T-cell (primary cell): ENCODE measurements around the gene SH3PXD2B. TPM values are rescaled to one million over a fixed set of nuclear protein-coding genes. Genes with fewer than 3 reads are reported as not detected.

ENCODE experiments used
- ATAC-seq, 4 experiments: fragments of 200-7000 bp in 3 of 4; fragments of 150-1000 bp in 1 of 4; cut with Tn5 transposase; replicated peaks in 1 of 4; 1 replicate in 3 of 4; 2 replicates in 1 of 4; pipeline ENCODE4 v1.10.0; 2021; ENCODE audit warnings: moderate library complexity in 3 of 4, mild to moderate bottlenecking in 2 of 4, moderate number of reproducible peaks in 1 of 4
- CTCF ChIA-PET, 2 donors: fragments of 300-600 bp; sonication (Branson Sonifier 250); formaldehyde crosslinking; loops; one replicate each; lab custom pipeline; 2022; ENCODE audit warnings: antibody characterized with exemption in 2 of 2; lab: Charles Lee
- POLR2A ChIA-PET, 2 donors: fragments of 300-600 bp; sonication (Branson Sonifier 250); formaldehyde crosslinking; loops; one replicate each; lab custom pipeline; 2022; ENCODE audit warnings: antibody characterized with exemption in 2 of 2; lab: Charles Lee
- DNase-seq, 35 experiments: peaks; one replicate each; pipeline versions ENCODE4 v3.0.0 to v3.0.0-alpha.2; 2013 to 2023
- H3K27ac ChIP-seq: one replicate; pipeline ENCODE4 v1.5.1; 2013; ENCODE audit warnings: low read length
- H3K27me3 ChIP-seq, 2 experiments: replicated peaks in 1 of 2; 1 replicate in 1 of 2; 2 replicates in 1 of 2; pipeline versions ENCODE4 v1.6.1 to v1.7.0; 2013; ENCODE audit warnings: low read length in 1 of 2, mixed read lengths in 1 of 2; ENCODE audit not compliant: control insufficient read depth in 2 of 2, insufficient read depth in 2 of 2; ENCODE audit errors: extremely low read depth in 1 of 2
- H3K36me3 ChIP-seq, 2 donors: 1 replicate in 1 of 2; 2 replicates in 1 of 2; pipeline versions ENCODE4 v1.6.1 to v1.7.0; 2013; ENCODE audit warnings: low read length in 1 of 2; ENCODE audit not compliant: control insufficient read depth in 2 of 2, insufficient read depth in 1 of 2; ENCODE audit errors: extremely low read depth in 1 of 2
- H3K4me1 ChIP-seq, 2 experiments: 1 replicate in 1 of 2; 2 replicates in 1 of 2; pipeline versions ENCODE4 v1.6.1 to v1.7.0; 2013; ENCODE audit warnings: low read length in 2 of 2, mixed read lengths in 1 of 2; ENCODE audit not compliant: insufficient read depth in 2 of 2, control insufficient read depth in 1 of 2; ENCODE audit errors: extremely low read depth in 1 of 2
- H3K4me3 ChIP-seq, 2 donors: 1 replicate in 1 of 2; 2 replicates in 1 of 2; pipeline versions ENCODE4 v1.5.1 to v1.7.0; 2013; ENCODE audit warnings: mild to moderate bottlenecking in 2 of 2, low read length in 1 of 2, moderate library complexity in 1 of 2; ENCODE audit not compliant: control insufficient read depth in 1 of 2; ENCODE audit errors: extremely low read depth in 1 of 2
- H3K9me3 ChIP-seq: 2 replicates; pipeline ENCODE4 v1.7.0; 2013
- H3K27ac Mint-ChIP-seq, 2 donors: one replicate each; pipeline ENCODE4 v1.8.0; 2020 to 2021; ENCODE audit warnings: mild to moderate bottlenecking in 2 of 2, mixed read lengths in 2 of 2
- H3K27me3 Mint-ChIP-seq, 2 donors: one replicate each; pipeline ENCODE4 v1.8.0; 2021 to 2022; ENCODE audit warnings: mixed read lengths in 2 of 2
- H3K36me3 Mint-ChIP-seq: one replicate; pipeline ENCODE4 v1.8.0; 2021; ENCODE audit warnings: mixed read lengths
- H3K4me1 Mint-ChIP-seq, 3 donors: one replicate each; pipeline ENCODE4 v1.8.0; 2020 to 2022; ENCODE audit warnings: mixed read lengths in 3 of 3, mild to moderate bottlenecking in 1 of 3
- H3K4me3 Mint-ChIP-seq, 3 donors: one replicate each; pipeline ENCODE4 v1.8.0; 2020 to 2022; ENCODE audit warnings: mild to moderate bottlenecking in 3 of 3, mixed read lengths in 3 of 3, moderate library complexity in 3 of 3
- H3K9me3 Mint-ChIP-seq, 3 donors: one replicate each; pipeline ENCODE4 v1.8.0; 2020 to 2022; ENCODE audit warnings: mixed read lengths in 3 of 3
- WGBS: methylation state at CpG from one replicate; pipeline ENCODE4 v1.1.5; 2013; ENCODE audit warnings: missing lambda C conversion rate; ENCODE audit not compliant: insufficient coverage; 5-methylcytosine and 5-hydroxymethylcytosine counted together
- total RNA-seq, 35 experiments: library from RNA in 6 of 35; stranded (reverse) in 6 of 35; fragments of 120-200 nt in 1 of 35; gene quantifications; one replicate each; pipeline versions ENCODE4 v1.2.1 to v1.2.4 and lab custom pipeline; 2013 to 2026

SH3PXD2B gene
- total RNA-seq, 5 donors from 2014 or later (not counting 1 experiment from before 2014, with no cell fraction given) = 0.15 to 0.69 (median 0.38) TPM

GRCh38 chr5:172283862-172284610 is 170.3 kb downstream of the SH3PXD2B start:
- Histone ChIP-seq H3K4me1 (peaks cover 13 to 18% of the 10 kb centered on the region in 2 experiments), H3K36me3 (no peaks in the 10 kb centered on the region), H3K27me3 (no peaks in the 10 kb centered on the region), H3K27ac (no peak overlapping the region), H3K9me3 (no peaks in the 10 kb centered on the region), H3K4me3 (peak overlapping the region; percentile 66 to 74)
- Mint-ChIP-seq H3K36me3 (no peaks in the 10 kb centered on the region), H3K4me3 (peak overlapping the region; percentile 80 to 89 (median 84)), H3K27me3 (no peaks in the 10 kb centered on the region), H3K4me1 (peaks cover 25 to 27% (median 26%) of the 10 kb centered on the region in 3 donors), H3K27ac (no peak overlapping the region), H3K9me3 (no peaks in the 10 kb centered on the region)
- under 1% methylated on average over 52 of the region's 79 CpGs for WGBS
- ChIA-PET POLR2A (interaction anchor here in 1 of 2 donors (0.7 kb wide), 1 partner anchor 22 kb away, joined by 3 read pairs; no protein-coding TSS in a partner anchor), CTCF (interaction anchor here in 1 of 2 donors (0.9 to 1.4 kb wide), 3 partner anchors 97 to 700 kb away, joined by 3 to 5 read pairs (median 3); partner anchors contain the start of gene FBXW11)
- ATAC-seq (peak; percentile 89 to 91 (median 90)), DNase-seq (peak; percentile 17 to 83 (median 56))

- ATAC-seq (peak; percentile 84 to 89 (median 87)), DNase-seq (peak; percentile 15 to 81 (median 53))
- Histone ChIP-seq H3K4me3 (peak within 1 kb of the TSS; percentile 68 to 83), H3K9me3 (no peaks in the 10 kb centered on the region), H3K4me1 (peaks cover 13 to 18% of the 10 kb centered on the region in 2 experiments), H3K36me3 (no peaks in the 10 kb centered on the region), H3K27me3 (no peaks in the 10 kb centered on the region), H3K27ac (no peak within 1 kb of the TSS)
- Mint-ChIP-seq H3K36me3 (no peaks in the 10 kb centered on the region), H3K27me3 (no peaks in the 10 kb centered on the region), H3K9me3 (no peaks in the 10 kb centered on the region), H3K4me3 (peak within 1 kb of the TSS; percentile 85 to 89 (median 87)), H3K4me1 (peaks cover 25 to 27% (median 26%) of the 10 kb centered on the region in 3 donors), H3K27ac (peak within 1 kb of the TSS; percentile 61 to 64)
- ChIA-PET CTCF (interaction anchor here (0.6 to 1.4 kb wide), 6 partner anchors 96 to 701 kb away, joined by 3 to 5 read pairs (median 3); partner anchors contain the start of gene FBXW11 (in 1 of the 2)), POLR2A (no interaction called here)
- under 1% methylated on average over 80 of the region's 87 CpGs for WGBS
These were observed 171.1 kb downstream of the SH3PXD2B start, which contains the start of gene UBTD2 for GRCh38 chr5:172283020-172283861. TSS of gene UBTD2 (minus strand) at chr5:172283764. CDS start at chr5:172283665, 99 bp downstream.

DNA sequence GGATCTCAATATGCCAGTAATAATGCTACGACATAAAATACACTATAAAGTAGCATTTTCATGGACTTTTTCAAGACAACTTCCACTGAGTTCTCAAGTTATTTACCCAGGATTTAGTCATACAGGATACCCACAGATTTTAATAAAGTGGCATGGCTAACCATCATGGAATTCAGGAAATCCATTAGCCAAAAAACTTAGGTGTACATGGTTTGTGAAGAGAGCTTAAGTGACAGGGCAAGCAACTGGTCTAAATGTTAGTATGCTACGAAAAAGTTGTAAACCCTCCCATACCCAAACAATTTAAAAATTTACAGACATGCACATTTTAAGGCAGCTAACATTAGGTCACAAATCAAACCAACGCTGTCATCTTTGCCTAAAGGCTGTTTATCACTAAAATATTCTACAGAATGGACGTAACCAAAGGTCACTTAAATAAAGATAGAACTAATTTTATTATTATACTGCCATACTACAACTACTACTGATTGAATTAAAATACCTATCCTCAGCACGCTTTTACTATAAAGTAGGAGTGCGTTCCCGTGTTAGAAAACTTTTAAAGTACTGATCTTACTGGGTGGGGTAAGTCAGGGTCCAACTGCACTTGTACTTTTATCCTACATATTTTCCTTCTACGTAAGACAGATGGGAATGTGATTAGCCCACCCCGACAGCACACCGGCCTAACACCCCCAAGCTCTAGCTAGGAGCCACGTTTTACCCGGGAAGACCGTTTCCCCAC is 171.9 kb downstream of the SH3PXD2B start:
- Histone ChIP-seq H3K9me3 (no peaks in the 10 kb centered on the region), H3K4me1 (peaks cover 13 to 18% of the 10 kb centered on the region in 2 experiments), H3K27ac (no peak overlapping the region), H3K27me3 (no peaks in the 10 kb centered on the region), H3K4me3 (peak overlapping the region; percentile 68 to 83), H3K36me3 (no peaks in the 10 kb centered on the region)
- Mint-ChIP-seq H3K27me3 (no peaks in the 10 kb centered on the region), H3K9me3 (no peaks in the 10 kb centered on the region), H3K27ac (peak overlapping the region; percentile 61 to 64), H3K4me3 (peak overlapping the region; percentile 85 to 89 (median 87)), H3K4me1 (peaks cover 26 to 31% (median 27%) of the 10 kb centered on the region in 3 donors), H3K36me3 (peaks cover 5% of the 10 kb centered on the region)
- ATAC-seq (no peak), DNase-seq (no peak)
- CTCF ChIA-PET = interaction anchor here (0.6 to 1.4 kb wide), 8 partner anchors 11 to 702 kb away, joined by 3 to 7 read pairs (median 3); partner anchors contain the start of gene FBXW11 (in 1 of the 2)
- POLR2A ChIA-PET = no interaction called here
- WGBS = 10% methylated on average over 6 of the region's 13 CpGs

DNA sequence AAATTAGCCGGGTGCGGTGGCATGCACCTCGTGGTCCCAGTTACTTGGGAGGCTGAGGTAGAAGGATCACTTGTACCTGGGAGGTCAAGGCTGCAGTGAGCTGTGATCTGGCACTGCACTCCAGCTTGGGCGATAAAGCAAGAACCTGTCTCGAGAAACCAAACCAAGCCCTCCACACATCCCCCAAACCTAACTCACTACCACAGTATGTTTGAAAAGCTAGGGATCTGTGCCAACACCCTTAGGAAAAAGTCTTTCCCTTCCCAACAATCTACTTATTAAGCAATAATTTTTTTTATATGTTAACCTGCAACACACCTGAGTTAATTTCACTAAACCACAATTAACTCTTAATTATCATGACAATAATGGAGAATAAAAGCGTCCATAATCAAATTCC is 173.0 kb downstream of the SH3PXD2B start:
- Histone ChIP-seq H3K36me3 (no peaks in the 10 kb centered on the region), H3K9me3 (no peaks in the 10 kb centered on the region), H3K27ac (no peak overlapping the region), H3K27me3 (no peaks in the 10 kb centered on the region), H3K4me1 (peaks cover 13 to 18% of the 10 kb centered on the region in 2 experiments), H3K4me3 (no peak overlapping the region)
- Mint-ChIP-seq H3K9me3 (no peaks in the 10 kb centered on the region), H3K4me3 (peak overlapping the region; percentile 41 to 89 (median 85)), H3K27me3 (no peaks in the 10 kb centered on the region), H3K36me3 (peaks cover 11% of the 10 kb centered on the region), H3K27ac (no peak overlapping the region), H3K4me1 (peaks cover 29 to 38% (median 32%) of the 10 kb centered on the region in 3 donors)
- ATAC-seq (no peak), DNase-seq (no peak)
- no CpG with 5 or more reads among the region's 6 CpGs for WGBS
- ChIA-PET POLR2A (no interaction called here), CTCF (interaction anchor here (0.6 to 1.1 kb wide), 2 partner anchors 12 kb away, joined by 5 to 8 read pairs; no protein-coding TSS in a partner anchor)

GRCh38 chr5:172280929-172281328 is 173.4 kb downstream of the SH3PXD2B start:
- WGBS = no CpG with 5 or more reads among the region's 4 CpGs
- no peak overlapping the region for H3K4me3 Mint-ChIP-seq
- no peaks in the 10 kb centered on the region for H3K9me3 Mint-ChIP-seq
- H3K27ac Mint-ChIP-seq = no peak overlapping the region
- H3K27ac ChIP-seq = no peak overlapping the region
- POLR2A ChIA-PET = interaction anchor here in 1 of 2 donors (0.6 kb wide), 2 partner anchors 36 to 900 kb away, joined by 3 to 16 read pairs; no protein-coding TSS in a partner anchor
- CTCF ChIA-PET = interaction anchor here in 1 of 2 donors (1.1 kb wide), 1 partner anchor 13 kb away, joined by 5 read pairs; no protein-coding TSS in a partner anchor
- H3K36me3 ChIP-seq = no peaks in the 10 kb centered on the region
- H3K36me3 Mint-ChIP-seq = peaks cover 13% of the 10 kb centered on the region
- no peaks in the 10 kb centered on the region for H3K9me3 ChIP-seq
- no peaks in the 10 kb centered on the region for H3K27me3 Mint-ChIP-seq
- no peak overlapping the region for H3K4me3 ChIP-seq
- no peak for DNase-seq
- ATAC-seq = no peak
- H3K27me3 ChIP-seq = no peaks in the 10 kb centered on the region
- H3K4me1 Mint-ChIP-seq = peaks cover 33 to 42% (median 37%) of the 10 kb centered on the region in 3 donors
- peaks cover 13 to 18% of the 10 kb centered on the region in 2 experiments for H3K4me1 ChIP-seq
